Measurements from ENCODE around the gene ZNF132. TPM values are rescaled to one million over a fixed set of nuclear protein-coding genes. Genes with fewer than 3 reads are reported as not detected.
A peak's percentile ranks its signal among the peaks of the same experiment; 100 is the strongest.

Gene ZNF132
- total and polyA plus RNA-seq, 9 of the 15 experiments (the other 6 are each of a cell fraction or from before 2014, with no cell fraction given), result 0.03 to 0.42 (median 0.10) TPM; not detected in 5

- CTCF ChIA-PET (ENCODE audit: low intra/inter-chr PET ratio), result interaction anchor here (1.1 kb wide), 1 partner anchor 112 kb away, joined by 3 read pairs; no protein-coding TSS in a partner anchor
- 25% methylated on average over 10 of the region's 10 CpGs for WGBS (ENCODE audit: insufficient coverage, low coverage, missing lambda C conversion rate)
- TF ChIP-seq KLF16 (IDR thresholded peaks at IDR 0.05) (no peak), MYNN (IDR thresholded peaks at IDR 0.05) (peak; percentile 41; the same call in 1 of the 2 replicates), MYNN (CRISPR knock-in tag; IDR thresholded peaks at IDR 0.05) (no peak), ZNF395 (CRISPR knock-in tag; IDR thresholded peaks at IDR 0.05) (no peak), E2F1 (CRISPR knock-in tag; IDR thresholded peaks at IDR 0.05) (peak; percentile 35; the same call in 1 of the 2 replicates), ZNF780A (CRISPR knock-in tag; IDR thresholded peaks at IDR 0.05) (no peak), TEAD4 (IDR thresholded peaks at IDR 0.05; ENCODE audit: low read length) (peak; percentile 87), TEAD4 (CRISPR knock-in tag; IDR thresholded peaks at IDR 0.05; ENCODE audit: borderline replicate concordance) (peak; percentile 86; the same call in 1 of the 2 replicates), KLF6 (CRISPR knock-in tag; IDR thresholded peaks at IDR 0.05; ENCODE audit: borderline replicate concordance) (no peak), SPI1 (IDR thresholded peaks at IDR 0.05; ENCODE audit: borderline replicate concordance, low read depth, low read length) (no peak), GMEB1 (CRISPR knock-in tag; IDR thresholded peaks at IDR 0.05) (no peak), CBFB (CRISPR knock-in tag; IDR thresholded peaks at IDR 0.05) (no peak), HSF4 (CRISPR knock-in tag; IDR thresholded peaks at IDR 0.05; ENCODE audit: borderline replicate concordance) (no peak), MAX (CRISPR knock-in tag; IDR thresholded peaks at IDR 0.05) (peak; percentile 13; the same call in 1 of the 2 replicates)
Observed at GRCh38 chr19:58406818-58407657, 32.9 kb downstream of the ZNF132 start.

More at GRCh38 chr19:58406818-58407657, 32.9 kb downstream of the ZNF132 start:
- POLR2A ChIA-PET, result interaction anchor here (0.6 to 1.4 kb wide), 6 partner anchors 19 to 112 kb away, joined by 3 to 5 read pairs (median 3); no protein-coding TSS in a partner anchor
- no peaks in the 10 kb centered on the region for H3K27me3 ChIP-seq (ENCODE audit: control insufficient read depth in 2 of 2, insufficient read depth in 2 of 2, low read length in 2 of 2)
- H3K9me1 ChIP-seq (ENCODE audit: control insufficient read depth, insufficient read depth, low read length), result no peaks in the 10 kb centered on the region
- BruUV-seq (replicated peaks), result no TSS peak
- peak; percentile 38 for ATAC-seq
- intact Hi-C loops (cut with micrococcal nuclease), result loop anchor here (1.0 to 10.0 kb wide), 5 partner anchors 60 to 182 kb away; partner anchors contain the start of genes ZBTB45, ZNF324, ZNF544 and ZNF8
- peak overlapping the region; percentile 94 to 97 for H3K9ac ChIP-seq (ENCODE audit: insufficient read depth in 1 of 2, low read depth in 2 of 2, low read length in 2 of 2)
- no peaks in the 10 kb centered on the region for H4K20me1 ChIP-seq (replicated peaks; ENCODE audit: control insufficient read depth, insufficient read depth, low read length)
- H3K9me3 ChIP-seq (replicated peaks; ENCODE audit: control insufficient read depth, insufficient read depth, low read depth, low read length), result no peaks in the 10 kb centered on the region
- peaks cover 28 to 46% of the 10 kb centered on the region in 2 experiments for H3K4me1 ChIP-seq (replicated peaks in 1 of 2; ENCODE audit: control insufficient read depth in 2 of 2, insufficient read depth in 2 of 2, low read length in 2 of 2)
- H3K27ac ChIP-seq (ENCODE audit: extremely low read depth, low read depth, low read length), result peak overlapping the region; percentile 97
- H3K4me3 ChIP-seq, result peak overlapping the region; percentile 87
- H3K79me2 ChIP-seq (ENCODE audit: control insufficient read depth, insufficient read depth, low read length), result peaks cover 55% of the 10 kb centered on the region
- H2AFZ ChIP-seq (ENCODE audit: low read depth, low read length), result peak overlapping the region; percentile 11; the same call in 1 of the 2 replicates
- H3K4me2 ChIP-seq (ENCODE audit: insufficient read depth, low read length), result peak overlapping the region; percentile 94
- peak; percentile 61 for FAIRE-seq
- peak in 1 of 4 experiments; percentile 64 for DNase-seq (ENCODE audit: extremely low read depth in 1 of 4, low spot score in 3 of 4)
- H3K36me3 ChIP-seq (ENCODE audit: control insufficient read depth, insufficient read depth, low read length), result peaks cover 15% of the 10 kb centered on the region; the same call in 2 of the 3 replicates
- in situ Hi-C loops (cut with MboI), result no loop called here

Measured in K562 (cell line).